SKM-1 (cell line): ENCODE data around the gene RECQL5.

Experiments used
- DNase-seq: peaks from one replicate; lab custom pipeline; 2025; ENCODE audit not compliant: unreplicated experiment; lab: John Stamatoyannopoulos, UW

Gene RECQL5

DNA sequence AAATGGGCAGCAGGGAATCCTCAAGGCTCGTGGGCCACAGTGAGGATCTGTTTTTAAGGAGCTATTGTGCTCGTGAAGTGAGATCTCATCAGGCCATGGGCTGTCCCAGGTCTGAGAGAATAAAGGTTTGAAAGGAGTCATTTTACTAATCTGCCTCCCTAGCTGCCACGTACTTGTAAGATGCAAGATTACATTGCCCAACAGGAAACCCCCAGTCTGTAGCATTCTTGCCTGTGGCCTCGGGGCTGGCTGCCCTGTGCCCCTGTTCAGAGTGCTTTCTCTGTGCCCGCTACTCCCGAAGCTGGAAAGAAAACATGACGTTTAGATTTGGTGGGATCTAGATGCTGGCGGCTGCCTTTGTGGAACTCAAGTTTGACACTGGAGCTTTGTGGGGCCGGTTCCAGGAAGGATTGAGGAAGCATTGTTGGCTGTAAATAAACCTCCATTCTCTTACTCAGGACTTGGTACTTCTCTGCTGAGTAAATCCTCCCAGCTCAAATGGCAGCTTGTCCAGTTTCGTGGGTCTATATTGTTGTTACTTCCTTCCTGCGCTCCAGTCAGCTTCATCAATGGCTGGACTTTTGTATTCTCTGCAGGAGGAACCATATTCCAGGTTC, 21.4 kb upstream of the RECQL5 start:
- peak; percentile 20 for DNase-seq

DNA sequence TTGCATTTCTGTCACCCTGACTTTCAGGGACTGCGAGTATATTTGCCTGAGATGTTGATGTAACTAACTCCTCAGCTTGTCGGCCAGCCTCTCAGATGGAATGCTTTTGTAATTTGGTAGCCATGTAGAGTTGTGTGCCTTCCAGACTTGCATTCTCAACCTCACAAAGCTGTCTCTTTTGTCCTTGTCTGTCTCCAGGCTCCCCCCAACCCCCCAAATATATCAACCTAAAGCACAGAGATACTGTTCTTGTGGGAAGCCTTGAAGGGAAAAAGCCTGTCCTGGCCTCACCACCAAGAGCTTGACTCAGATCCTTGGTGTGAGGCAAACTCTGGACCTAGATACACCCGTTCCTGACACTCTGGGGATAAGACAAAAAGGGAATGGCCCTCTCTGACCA, 18.5 kb upstream of the RECQL5 start:
- DNase-seq: no peak

DNA sequence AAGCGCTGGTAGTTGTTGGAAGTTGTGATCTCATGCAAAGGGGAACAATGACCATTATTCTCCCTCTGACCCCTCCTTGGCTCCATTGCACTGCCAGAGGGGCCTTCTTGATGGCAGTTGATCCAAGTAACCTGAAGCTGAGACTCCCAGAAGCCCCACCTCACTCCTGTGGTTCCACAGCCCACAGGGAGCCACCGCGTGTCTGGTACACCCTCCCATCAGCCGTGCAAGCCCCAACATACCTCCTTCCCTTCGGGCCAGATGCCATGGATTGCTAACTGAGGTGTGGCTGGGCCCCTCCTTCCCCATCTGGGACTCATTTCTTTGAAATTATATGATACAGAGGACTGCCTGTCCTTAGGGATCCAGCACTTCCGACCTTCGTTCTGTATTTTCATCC, 18.0 kb upstream of the RECQL5 start:
- DNase-seq: no peak

DNA sequence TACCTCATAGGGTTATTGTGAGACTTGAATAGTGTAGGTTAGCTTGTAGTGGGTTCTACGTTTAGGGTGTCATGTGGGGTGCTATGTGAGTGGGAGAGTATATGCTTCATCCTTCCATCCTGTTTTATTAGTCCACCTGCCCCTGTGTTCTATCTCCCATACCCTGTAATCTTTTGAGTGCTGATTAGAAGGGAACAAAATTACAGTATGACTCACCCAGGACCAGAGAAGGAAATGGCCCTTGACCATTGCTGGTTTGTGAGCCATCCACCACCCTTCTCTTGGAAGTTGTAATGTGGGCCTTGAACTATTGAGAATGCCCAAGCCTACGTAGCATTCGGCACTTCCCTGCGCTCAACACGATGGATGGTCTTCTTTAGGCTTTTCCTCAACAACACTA, 17.3 kb upstream of the RECQL5 start:
- no peak for DNase-seq

DNA sequence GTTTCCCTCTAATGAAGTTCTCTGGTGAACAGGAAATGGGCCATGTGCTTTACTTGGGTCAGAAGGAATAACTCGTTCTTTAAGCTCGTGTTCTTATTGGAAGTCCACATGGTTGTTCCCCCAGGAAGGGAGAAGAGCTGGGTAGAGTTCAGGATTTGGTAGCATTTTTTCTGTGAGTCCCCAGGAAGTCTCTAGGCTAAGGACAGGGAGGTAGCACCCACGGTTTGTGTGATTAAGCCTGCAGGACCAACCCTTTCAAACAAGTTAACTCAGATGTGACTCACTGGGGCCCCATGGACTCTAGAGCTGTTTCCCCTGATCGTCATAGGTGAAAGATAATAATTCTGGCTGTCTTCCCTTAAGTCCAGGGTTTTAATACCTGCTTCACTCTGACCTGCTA, 16.6 kb upstream of the RECQL5 start:
- DNase-seq: no peak

DNA sequence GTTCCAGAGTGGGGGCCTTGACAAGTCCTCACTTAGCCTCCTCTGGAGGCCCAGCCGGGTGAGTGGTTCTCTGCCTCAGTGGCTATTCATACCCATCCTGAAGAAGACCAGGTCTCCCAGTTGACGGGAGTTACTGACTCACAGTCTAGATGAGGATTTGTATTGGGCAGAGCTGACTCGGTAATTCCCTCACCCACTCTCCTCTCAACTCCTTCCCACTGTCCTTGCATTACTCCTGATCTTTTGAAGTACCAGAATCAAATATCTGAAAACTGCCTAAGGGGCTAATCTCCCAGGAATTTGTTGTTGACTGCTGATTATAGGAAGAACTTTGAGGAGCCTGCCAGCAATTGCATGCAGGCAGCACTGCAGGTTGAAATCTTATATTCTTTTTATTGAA, 14.3 kb upstream of the RECQL5 start:
- DNase-seq: no peak

DNA sequence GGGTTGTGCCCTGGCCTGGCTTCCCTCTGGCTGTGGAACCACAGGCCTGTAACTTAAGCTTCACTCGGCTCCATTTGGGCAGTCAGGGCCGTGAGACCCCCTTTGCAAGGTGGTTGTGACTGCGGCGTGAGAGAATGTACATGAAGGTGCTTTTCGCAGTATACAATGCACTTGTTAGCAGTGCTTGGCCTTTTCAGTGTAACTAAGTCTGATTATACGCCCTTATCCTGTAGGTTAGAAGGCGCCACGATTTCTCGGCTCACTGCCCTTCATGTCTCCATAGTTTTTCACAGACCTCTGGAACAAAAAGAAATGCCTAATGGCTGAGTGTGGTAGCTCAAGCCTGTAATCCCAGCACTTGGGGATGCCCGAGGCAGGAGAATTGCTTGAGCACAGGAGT, 13.5 kb upstream of the RECQL5 start:
- no peak for DNase-seq

DNA sequence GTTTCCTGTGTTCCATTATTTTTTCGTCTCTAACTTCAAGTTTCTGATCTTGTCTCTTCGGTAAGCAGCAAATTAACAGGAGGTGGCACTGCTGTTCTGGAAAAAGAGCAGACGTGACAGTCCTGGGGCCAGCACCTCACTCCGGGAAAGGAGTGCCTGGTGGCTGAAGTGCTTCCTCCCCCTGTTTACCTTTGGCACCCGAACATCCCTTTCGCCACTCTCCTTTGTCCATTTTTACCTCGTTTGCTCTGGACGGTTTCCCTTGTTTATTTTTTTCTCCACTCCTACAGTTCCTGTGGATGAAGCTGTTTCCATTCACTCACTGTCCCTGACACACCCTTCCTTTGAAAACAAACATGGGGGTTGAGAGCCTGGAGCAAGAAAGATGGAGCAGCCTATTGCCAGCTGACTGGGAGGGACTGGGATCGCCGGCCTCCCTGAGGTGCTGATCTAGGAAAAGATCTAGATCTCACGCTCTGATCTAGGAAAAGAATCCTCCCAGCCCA, 12.8 kb upstream of the RECQL5 start:
- DNase-seq: no peak

DNA sequence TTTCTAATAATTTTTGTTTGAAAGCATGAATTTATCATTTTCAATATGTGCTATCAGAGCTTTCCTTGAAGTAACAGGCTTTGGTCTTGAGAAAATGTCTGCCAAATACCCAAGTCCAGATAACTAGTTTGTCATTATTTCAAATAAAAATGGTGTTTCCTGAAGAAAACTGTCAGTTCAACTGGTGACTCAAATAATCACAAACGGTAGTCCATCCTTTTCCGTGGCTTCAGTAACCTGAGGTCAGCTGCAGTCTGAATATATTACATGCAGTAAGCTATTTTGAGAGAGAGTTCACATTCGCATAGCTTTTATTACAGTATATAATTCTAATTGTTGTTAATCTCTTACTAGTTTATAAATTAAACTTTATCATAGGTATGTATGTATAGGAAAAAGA, 9.5 kb upstream of the RECQL5 start:
- DNase-seq: no peak

DNA sequence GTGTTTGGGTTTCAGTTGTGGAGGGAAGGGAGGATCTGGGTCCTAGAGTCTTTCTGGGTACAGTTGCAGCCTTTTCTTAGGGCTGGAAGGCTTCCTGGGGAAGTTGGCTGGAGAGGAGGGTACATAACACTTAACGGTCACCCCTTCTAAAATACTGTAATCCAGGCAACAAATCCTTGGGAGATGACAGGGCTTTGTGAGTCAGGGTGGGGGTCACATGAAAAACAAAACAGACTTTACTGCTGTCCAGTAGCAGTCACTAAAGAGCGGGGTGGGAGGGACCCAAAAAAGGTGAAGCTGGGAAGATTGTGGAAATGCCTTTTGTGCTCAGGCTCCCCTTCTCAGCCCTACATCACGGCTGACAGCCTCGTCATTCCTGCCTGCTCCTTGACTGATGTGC, 6.5 kb upstream of the RECQL5 start:
- no peak for DNase-seq

DNA sequence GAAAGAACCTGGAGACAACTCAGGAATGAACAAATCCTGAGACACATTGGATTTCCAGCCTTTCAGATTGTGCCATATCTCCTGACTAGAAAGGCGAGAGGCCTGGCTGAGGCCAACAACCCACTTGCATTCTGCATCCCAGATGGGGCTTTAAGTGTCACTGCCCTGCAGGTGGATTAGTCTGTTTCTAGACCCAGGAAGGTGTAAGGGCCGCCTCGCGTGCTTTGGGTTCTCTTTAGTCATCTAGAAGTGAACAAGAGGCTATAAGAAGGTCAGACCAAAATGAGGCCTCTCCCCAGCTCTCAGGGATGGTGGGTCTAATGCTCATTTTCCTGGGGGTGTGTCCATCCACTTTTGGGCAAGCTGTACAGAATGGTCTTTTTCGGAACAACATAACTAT, 5.1 kb upstream of the RECQL5 start:
- no peak for DNase-seq

DNA sequence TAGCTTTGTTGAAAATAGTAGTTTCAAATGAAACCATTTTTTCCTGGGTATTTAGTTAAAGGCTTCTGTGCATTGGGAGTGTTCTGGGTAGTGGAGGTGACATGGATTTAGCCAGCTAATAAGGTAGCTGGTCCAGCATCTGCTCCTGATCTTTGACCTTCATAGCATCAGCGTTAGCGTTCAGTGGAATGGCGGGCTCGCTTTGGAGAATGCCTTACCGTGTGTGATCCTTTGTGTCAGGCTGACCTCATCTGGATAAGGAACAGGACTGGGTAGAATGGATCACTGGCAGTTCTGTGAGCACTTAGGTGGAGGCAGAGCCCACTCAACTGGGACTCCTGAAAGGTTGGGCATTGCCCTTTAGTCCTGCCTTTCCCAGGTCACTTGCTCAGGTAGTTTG, 3.9 kb upstream of the RECQL5 start:
- no peak for DNase-seq

DNA sequence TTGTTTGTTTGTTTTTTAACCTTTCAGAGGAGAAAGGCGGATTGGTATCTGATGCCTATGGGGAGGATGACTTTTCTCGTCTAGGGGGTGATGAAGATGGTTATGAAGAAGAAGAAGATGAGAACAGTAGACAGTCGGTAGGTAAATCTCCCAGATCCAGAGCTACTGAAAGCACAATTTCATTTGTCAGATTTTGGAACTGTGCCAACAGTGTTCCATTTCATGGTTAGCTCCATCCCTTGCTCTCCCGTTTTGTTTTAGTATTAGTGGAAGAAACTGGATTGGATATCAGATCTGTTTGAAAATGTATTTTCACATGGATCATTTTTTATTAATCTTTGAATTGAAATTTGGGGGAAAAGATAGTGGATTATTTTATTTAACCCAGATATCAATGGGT, 1.5 kb upstream of the RECQL5 start:
- no peak for DNase-seq

DNA sequence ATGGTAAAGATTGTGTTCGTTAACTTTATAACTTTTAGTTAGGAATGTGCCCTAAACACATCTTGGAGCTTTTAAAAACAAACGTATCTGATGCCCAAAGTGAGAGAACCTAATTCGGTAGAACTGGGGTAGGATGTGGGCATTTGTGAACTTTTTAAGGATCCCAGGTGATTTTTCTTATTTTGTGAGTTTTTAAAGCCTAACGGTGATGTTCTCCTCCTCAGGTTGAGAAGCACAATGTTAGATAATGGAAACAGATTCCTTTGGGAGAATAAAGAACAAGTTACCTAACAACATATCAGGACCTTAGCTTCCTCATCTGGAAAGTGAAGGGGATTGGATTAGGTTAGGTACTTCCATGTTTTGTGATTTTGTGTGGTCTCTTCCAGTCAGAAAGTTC, 871 bp upstream of the RECQL5 start:
- DNase-seq: no peak

DNA sequence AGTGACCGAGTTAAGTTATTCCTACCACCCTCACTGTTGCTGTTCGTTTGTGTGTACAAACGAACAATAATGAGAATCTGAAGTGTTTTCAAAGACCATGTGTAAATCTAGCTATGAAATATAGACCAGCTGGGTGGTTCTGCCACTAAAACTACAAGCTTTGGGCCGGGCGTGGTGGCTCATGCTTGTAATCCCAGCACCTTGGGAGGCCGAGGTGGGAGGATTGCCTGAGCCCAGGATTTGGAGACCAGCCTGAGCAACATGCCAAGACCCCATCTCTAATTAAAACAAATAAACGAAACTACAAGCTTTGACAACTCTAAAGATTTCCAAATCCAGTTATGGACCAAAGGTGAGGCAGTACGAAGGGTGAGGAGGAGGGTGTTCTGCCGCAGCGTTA, 973 bp downstream of the RECQL5 start:
- DNase-seq: no peak

DNA sequence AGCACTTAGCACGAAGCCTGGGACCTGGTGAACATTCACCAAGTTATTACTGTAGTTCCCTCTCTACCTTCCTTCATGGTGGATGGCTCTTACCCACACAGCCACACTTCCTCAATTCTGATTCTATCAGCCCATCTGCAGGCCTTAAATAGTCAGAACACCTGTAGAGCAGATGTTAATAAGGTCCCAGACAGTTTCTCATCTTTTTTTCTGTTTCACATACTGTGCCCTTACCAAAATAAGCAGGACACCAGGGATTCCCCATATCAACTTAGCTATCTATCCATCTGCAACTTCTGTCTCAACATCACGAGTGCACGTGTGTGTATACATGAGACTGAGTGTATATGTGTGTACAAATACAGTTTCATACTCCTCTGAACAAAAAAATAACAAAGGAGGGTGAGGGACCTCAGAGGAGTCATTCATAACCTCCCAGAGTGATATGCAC, 2.8 kb downstream of the RECQL5 start:
- no peak for DNase-seq

DNA sequence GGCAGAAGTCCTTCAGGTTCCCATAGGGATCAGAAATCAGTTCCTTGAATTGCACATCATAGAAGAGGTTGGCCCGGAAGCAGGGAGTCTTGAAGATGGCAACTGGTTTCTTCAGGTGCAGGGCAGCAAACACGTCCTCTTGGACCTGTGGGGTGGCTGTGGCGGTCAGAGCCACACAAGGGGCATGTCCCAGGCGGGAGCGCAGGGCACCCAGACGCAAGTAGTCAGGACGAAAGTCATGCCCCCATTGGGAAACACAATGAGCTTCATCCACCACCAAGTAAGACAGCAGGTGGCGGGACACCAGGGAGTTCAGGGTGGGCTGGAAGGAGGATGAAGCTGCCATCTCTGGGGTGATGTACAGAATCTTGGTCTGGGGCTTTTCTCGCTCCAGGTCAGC, 4.4 kb downstream of the RECQL5 start:
- DNase-seq: no peak

DNA sequence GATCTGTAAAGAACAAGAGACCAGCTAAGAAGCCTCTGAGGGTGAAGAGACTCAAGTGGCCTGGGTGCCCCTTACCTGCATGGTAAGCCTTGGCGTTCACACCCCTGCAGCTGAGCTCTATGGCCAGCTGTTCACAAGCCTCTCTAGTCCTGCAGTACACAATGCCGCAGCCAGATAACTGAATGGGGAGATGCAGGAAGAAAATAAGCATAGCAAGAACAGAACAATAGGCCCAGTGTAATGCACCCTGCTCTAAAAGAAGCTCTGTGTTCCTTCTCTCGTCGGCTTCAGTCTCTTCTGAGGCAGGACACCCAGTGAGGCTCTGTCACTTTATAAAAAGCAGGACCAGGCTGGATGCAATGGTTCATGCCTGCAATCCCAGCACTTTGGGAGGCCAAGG, 5.4 kb downstream of the RECQL5 start:
- DNase-seq: no peak

DNA sequence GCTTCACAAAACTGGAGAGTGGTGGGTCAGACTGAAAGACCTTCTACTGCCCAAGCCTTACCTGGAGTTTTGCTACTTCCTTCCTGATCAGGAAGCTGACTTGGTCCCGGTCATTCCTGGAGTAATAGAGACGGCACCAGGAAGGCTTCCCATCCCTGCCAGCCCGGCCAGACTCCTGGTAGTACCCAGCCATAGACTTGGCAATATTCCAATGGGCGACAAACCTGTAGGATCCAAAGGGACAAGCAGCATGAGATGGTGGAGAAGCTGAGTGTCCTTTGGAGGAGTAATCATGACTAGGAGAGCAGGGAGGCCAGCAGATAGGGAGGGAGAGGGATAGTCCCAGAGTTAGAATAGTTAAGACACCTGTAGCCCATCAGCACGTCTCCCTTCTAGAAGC, 8.7 kb downstream of the RECQL5 start:
- DNase-seq: no peak

DNA sequence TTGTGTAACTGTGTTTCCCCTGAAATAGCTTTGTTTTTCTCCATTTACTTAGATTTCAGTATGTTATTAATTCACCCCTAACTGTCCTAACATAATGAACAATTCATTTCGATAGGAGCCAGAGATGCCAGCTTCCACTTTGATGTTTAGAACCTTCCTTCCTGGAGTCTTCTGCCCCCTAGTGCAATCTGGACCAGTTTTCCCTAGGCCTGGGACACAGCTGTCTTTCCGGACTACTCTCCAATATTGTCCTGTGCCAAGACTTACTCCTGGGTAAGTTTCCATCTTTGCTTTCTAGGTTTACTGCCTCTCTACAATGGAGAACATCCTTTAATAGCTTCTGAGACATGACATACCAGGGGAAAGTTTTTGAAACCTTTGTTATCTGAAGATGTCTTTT, 12.8 kb downstream of the RECQL5 start:
- no peak for DNase-seq

DNA sequence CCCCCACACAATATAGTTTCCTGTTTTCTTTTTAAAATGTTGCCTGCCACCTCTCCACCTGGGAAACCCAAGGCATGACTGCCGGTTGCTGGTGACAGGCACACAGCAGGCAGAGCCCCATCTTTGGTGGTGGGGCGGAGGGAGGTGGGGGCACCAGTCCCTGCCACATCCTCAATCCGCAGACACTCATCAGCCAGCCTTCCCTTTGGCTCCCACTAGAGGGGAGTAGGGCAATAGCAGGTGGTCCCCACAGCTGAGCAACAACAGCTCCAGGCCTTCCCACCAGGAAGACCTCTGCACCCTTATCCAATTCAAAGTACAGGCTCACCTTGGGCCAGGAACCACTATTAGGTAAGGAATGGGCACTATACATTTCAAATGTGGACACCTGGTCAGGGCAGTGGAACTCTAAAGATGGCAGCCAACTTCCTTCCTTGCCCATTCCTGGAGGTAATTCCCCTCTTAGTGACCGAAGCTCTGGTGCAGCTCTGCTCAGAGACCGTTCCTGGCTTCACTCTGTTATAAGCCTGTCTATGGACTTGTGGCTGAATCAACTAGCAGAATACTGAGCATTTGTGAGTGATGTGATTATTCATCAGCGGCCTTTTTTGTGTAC, 13.9 kb downstream of the RECQL5 start:
- DNase-seq: no peak

DNA sequence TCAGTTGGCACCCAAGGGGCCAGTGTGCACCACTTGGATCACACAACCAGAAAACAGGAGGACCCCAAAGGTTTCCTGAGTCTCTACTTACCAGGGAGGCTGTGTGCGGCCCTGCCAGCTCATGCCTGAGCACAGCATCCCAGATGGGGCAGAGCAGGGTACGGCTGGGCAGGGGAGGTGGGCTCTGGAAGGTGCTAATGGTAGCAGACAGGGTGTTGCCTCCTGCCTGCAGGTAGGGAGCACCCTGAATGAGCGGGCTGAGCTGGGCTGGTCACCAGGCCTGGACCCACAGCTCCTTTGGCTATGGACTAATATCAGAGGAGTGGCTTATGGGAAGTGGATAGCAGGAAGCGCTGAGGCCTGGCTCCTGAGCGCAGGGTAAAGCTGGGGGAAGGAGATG, 14.6 kb downstream of the RECQL5 start:
- no peak for DNase-seq

DNA sequence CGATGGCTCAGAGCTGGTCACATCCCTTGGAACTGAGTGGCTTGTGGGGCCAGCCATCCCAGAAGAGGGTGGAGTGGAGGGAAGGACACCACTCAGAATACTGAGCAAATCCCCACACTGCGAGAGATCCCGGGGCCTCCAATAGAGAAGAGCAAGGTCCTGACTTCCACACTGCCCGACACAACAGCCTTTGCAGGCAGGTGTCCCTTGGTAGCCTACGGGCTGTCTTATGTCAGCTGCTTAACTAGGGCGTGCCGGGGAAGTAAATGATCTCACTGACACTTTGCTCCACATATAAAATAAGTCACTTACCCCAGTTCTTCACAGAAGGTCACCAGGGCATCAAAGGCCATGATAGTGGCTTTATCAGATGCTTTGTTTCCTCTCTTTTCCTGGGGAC, 16.1 kb downstream of the RECQL5 start:
- DNase-seq: no peak
